NCI-H2196 treated with DMSO at 0.1 percent for 48 hours (cell line): ENCODE results near the gene FRAS1.
"Not testable (repeated sequence)": the region's sequence is repeated elsewhere in the genome, so short reads cannot be mapped to it uniquely, and the experiment has no call there.

Experiments
- DNase-seq: peaks from one replicate; lab custom pipeline; 2025; ENCODE audit not compliant: unreplicated experiment; lab: John Stamatoyannopoulos, UW

FRAS1 gene

GRCh38 chr4:78119698-78120097 lies 62.6 kb downstream of the FRAS1 start:
- no peak for DNase-seq

- no peak for DNase-seq
These were observed 63.2 kb downstream of the FRAS1 start for GRCh38 chr4:78120144-78120880.

- DNase-seq, result no peak
These were observed 64.3 kb downstream of the FRAS1 start for GRCh38 chr4:78121338-78121904.

- not testable (repeated sequence) for DNase-seq
These were observed 68.8 kb downstream of the FRAS1 start for GRCh38 chr4:78125834-78126331.

- no peak for DNase-seq
These were observed 72.4 kb downstream of the FRAS1 start for GRCh38 chr4:78129383-78130108.

- no peak for DNase-seq
These were observed 74.3 kb downstream of the FRAS1 start for GRCh38 chr4:78131403-78131802.

GRCh38 chr4:78136109-78137081 lies 79.3 kb downstream of the FRAS1 start:
- DNase-seq, result no peak

GRCh38 chr4:78137532-78137931 lies 80.4 kb downstream of the FRAS1 start:
- no peak for DNase-seq

GRCh38 chr4:78138252-78138651 lies 81.1 kb downstream of the FRAS1 start:
- DNase-seq, result no peak

- no peak for DNase-seq
These were observed 86.5 kb downstream of the FRAS1 start for GRCh38 chr4:78143634-78144033.

GRCh38 chr4:78145008-78145407 lies 87.9 kb downstream of the FRAS1 start:
- DNase-seq, result no peak

GRCh38 chr4:78145622-78146021 lies 88.5 kb downstream of the FRAS1 start:
- no peak for DNase-seq

GRCh38 chr4:78149751-78150542 lies 92.8 kb downstream of the FRAS1 start:
- no peak for DNase-seq

- DNase-seq, result no peak
These were observed 93.4 kb downstream of the FRAS1 start for GRCh38 chr4:78150543-78150864.

- no peak for DNase-seq
These were observed 95.7 kb downstream of the FRAS1 start for GRCh38 chr4:78152795-78153194.

- no peak for DNase-seq
These were observed 98.0 kb downstream of the FRAS1 start for GRCh38 chr4:78154972-78155590.

- DNase-seq, result no peak
These were observed 98.5 kb downstream of the FRAS1 start for GRCh38 chr4:78155616-78156105.

- no peak for DNase-seq
These were observed 99.4 kb downstream of the FRAS1 start for GRCh38 chr4:78156520-78156919.

- DNase-seq, result no peak
These were observed 105.2 kb downstream of the FRAS1 start for GRCh38 chr4:78162342-78162741.

- DNase-seq, result no peak
These were observed 105.7 kb downstream of the FRAS1 start for GRCh38 chr4:78162821-78163220.
